Inferior parietal cortex (tissue), 1 donor: ENCODE data around the gene OR56B1.

Source experiments
- DNase-seq: peaks from one replicate; pipeline ENCODE4 v3.0.0-alpha.2; 2016; ENCODE audit errors: extremely low spot score

The OR56B1 gene

DNA sequence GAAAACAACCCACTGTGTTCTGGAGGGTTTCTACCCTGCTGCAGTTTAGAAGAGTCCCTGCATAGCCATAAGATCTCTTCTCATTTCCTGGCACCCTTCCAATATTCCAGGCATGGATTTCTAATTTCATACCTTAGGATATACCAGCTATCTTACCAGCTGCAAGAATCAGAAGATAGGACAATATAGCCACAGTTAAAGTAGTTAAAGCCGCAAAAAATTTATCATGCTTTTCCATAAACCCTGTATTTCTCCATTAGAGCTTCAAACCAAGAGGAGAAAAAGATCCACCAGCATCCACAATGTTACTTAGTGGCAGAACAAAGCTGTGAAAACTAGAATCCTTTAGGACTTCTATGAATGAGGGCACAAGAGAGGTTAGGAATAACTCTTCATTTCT, 8.6 kb upstream of the OR56B1 start:
- DNase-seq: no peak

DNA sequence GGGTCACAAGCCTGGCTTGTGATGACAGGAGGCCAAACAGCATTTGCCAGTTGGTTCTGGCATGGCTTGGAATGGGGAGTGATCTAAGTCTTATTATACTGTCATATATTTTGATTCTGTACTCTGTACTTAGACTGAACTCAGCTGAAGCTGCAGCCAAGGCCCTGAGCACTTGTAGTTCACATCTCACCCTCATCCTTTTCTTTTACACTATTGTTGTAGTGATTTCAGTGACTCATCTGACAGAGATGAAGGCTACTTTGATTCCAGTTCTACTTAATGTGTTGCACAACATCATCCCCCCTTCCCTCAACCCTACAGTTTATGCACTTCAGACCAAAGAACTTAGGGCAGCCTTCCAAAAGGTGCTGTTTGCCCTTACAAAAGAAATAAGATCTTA, 843 bp downstream of the OR56B1 start:
- DNase-seq: no peak

- DNase-seq: no peak
Measured at GRCh38 chr11:5737670-5738392, 1.6 kb downstream of the OR56B1 start.

DNA sequence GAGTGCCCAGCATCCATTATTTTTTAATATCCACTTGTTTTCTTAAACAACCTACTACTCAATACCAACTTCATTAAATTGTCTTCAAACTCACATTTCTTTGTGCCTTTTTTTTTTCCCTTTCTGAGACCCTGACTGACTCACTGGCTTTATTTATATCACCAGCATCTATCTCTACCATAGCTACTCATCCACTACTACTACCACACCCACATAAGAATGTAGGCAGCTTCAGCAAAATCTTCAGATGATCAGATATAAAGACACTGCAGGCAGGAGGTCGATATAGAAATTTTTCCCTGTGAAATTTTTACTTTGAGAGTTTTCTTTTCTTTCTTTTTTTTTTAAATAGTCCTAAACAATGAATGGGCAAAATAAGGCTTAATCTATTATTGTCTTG, 2.2 kb downstream of the OR56B1 start:
- DNase-seq: no peak

GRCh38 chr11:5746614-5747013, 10.4 kb downstream of the OR56B1 start:
- DNase-seq: no peak

DNA sequence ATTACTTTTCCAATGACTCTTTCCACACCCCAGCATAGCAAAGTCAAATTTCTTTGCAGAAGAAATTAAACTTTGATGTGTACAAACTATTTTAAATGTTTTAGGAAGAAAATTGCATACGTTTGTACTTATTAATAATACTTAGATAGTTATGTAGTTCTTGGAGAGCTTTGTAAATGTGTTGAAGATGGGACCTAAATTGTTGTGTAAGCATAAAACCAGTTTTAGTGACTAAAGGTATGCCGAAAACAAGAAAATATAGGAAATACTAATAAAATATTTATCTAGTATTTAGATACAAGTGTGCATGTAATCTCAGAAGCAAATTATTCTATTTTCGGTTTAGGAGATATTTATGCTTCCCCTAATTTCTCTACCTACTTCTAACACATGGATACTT, 13.6 kb downstream of the OR56B1 start:
- DNase-seq: no peak

- DNase-seq: no peak
Measured at GRCh38 chr11:5753943-5754342, 17.7 kb downstream of the OR56B1 start, which contains the start of gene OR52N4. OR52N4 (plus strand) TSS chr11:5754243; CDS start chr11:5754741, 498 bp downstream.

- DNase-seq: no peak
Measured at GRCh38 chr11:5767056-5767455, 30.8 kb downstream of the OR56B1 start.

DNA sequence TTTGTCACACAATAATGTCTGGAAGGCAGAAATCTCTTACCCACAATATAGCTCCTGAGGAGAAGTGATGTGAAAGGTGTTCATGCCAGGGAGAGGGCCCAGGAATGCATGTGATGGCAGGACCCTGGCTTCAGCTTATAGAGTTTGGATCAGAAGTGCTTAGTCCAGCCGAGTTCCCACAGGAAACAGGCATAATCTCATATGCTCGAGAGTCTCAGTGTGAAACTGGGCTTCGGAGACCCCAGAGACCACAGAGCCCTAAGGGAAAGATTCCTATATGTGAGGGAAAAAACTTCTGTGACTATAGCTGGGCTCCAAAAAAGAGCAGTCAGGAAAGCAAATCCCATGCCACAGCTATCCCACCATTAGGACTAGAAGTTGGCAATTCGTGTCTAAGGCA, 47.0 kb downstream of the OR56B1 start, which contains the start of gene OR52N5:
Gene OR52N5, minus strand, starts transcription at position 101 of the 400 bp plus-strand sequence. CDS start 4,721 bp downstream, outside the sequence.
- no peak for DNase-seq
